H1 (cell line): ENCODE data around the gene CALCR. TPM values are rescaled to one million over a fixed set of nuclear protein-coding genes. Genes with fewer than 3 reads are reported as not detected.

Experiments used
- CTCF ChIA-PET: fragments of 300-600 bp; sonication (Branson Sonifier 250); formaldehyde crosslinking; loops from one replicate; lab custom pipeline; 2021; ENCODE audit not compliant: partially characterized antibody; lab: Charles Lee
- POLR2A ChIA-PET: fragments of 300-600 bp; sonication (Branson Sonifier 250); formaldehyde crosslinking; loops from one replicate; lab custom pipeline; 2021; ENCODE audit warnings: inconsistent platforms; ENCODE audit not compliant: partially characterized antibody; lab: Charles Lee
- DNase-seq, 2 experiments: peaks; one replicate each; pipeline versions ENCODE4 v3.0.0 to v3.0.0-alpha.2; 2010 to 2022; ENCODE audit warnings: low spot score in 2 of 2, low read depth in 1 of 2, mixed read lengths in 1 of 2
- FAIRE-seq: peaks from 2 replicates; lab custom pipeline; 2011; peaks lifted over from hg19 to GRCh38; lab: Jason Lieb, UNC
- H2AFZ ChIP-seq: 2 replicates; pipeline ENCODE4 v1.8.1; 2012; ENCODE audit warnings: low read length, inconsistent platforms
- H2AK5ac ChIP-seq: 2 replicates; pipeline ENCODE4 v1.6.1; 2013; ENCODE audit warnings: low read depth, low read length
- H2BK120ac ChIP-seq: replicated peaks from 2 replicates; pipeline ENCODE3; 2013; ENCODE audit warnings: low read depth, low read length, inconsistent platforms
- H2BK12ac ChIP-seq: 2 replicates; pipeline ENCODE4 v1.6.1; 2013; ENCODE audit warnings: low read depth, low read length
- H2BK15ac ChIP-seq: 2 replicates; pipeline ENCODE4 v1.6.1; 2013; ENCODE audit warnings: low read length
- H2BK20ac ChIP-seq: 2 replicates; pipeline ENCODE4 v1.6.1; 2013; ENCODE audit warnings: low read length
- H2BK5ac ChIP-seq: 2 replicates; pipeline ENCODE4 v1.6.1; 2013; ENCODE audit warnings: low read depth, low read length
- H3K14ac ChIP-seq: 2 replicates; pipeline ENCODE4 v1.6.1; 2013; ENCODE audit warnings: inconsistent platforms; ENCODE audit not compliant: insufficient read length
- H3K18ac ChIP-seq: 2 replicates; pipeline ENCODE4 v1.6.1; 2013; ENCODE audit warnings: low read length; ENCODE audit errors: extremely low read depth
- H3K23ac ChIP-seq: 2 replicates; pipeline ENCODE4 v1.6.1; 2013; ENCODE audit warnings: inconsistent platforms; ENCODE audit not compliant: insufficient read length
- H3K23me2 ChIP-seq: 2 replicates; pipeline ENCODE4 v1.6.1; 2013; ENCODE audit warnings: low read depth, low read length
- H3K27ac ChIP-seq: 2 replicates; pipeline ENCODE4 v1.6.1; 2011; ENCODE audit warnings: low read depth, low read length, inconsistent platforms
- H3K27me3 ChIP-seq, 4 experiments: replicated peaks in 1 of 4; 1 replicate in 1 of 4; 2 replicates in 3 of 4; pipeline versions ENCODE4 v1.6.1 to v1.8.1; 2011 to 2013; ENCODE audit warnings: low read length in 3 of 4, mild to moderate bottlenecking in 3 of 4, inconsistent platforms in 2 of 4, mixed read lengths in 2 of 4, moderate library complexity in 1 of 4; ENCODE audit not compliant: control insufficient read depth in 3 of 4, insufficient read depth in 3 of 4; ENCODE audit errors: extremely low read depth in 1 of 4
- H3K36me3 ChIP-seq, 4 experiments: 2 replicates each; pipeline versions ENCODE4 v1.6.1 to v1.8.1; 2011 to 2013; ENCODE audit warnings: mild to moderate bottlenecking in 4 of 4, low read length in 3 of 4, moderate library complexity in 2 of 4, control low read depth in 1 of 4, inconsistent platforms in 1 of 4; ENCODE audit not compliant: insufficient read depth in 4 of 4, control insufficient read depth in 2 of 4
- H3K4ac ChIP-seq: replicated peaks from 2 replicates; pipeline ENCODE3; 2013; ENCODE audit warnings: low read length, low read depth, mixed read lengths, inconsistent platforms; ENCODE audit not compliant: insufficient read length
- H3K4me1 ChIP-seq, 4 experiments: replicated peaks in 1 of 4; 1 replicate in 1 of 4; 2 replicates in 3 of 4; pipeline versions ENCODE4 v1.6.1 to v1.8.1; 2011 to 2013; ENCODE audit warnings: low read length in 3 of 4, inconsistent platforms in 2 of 4, mixed read lengths in 1 of 4; ENCODE audit not compliant: insufficient read depth in 4 of 4, control insufficient read depth in 3 of 4
- H3K4me2 ChIP-seq, 2 experiments: 2 replicates each; pipeline versions ENCODE4 v1.6.1 to v1.8.1; 2011 to 2013; ENCODE audit warnings: low read depth in 2 of 2, low read length in 2 of 2, control low read depth in 1 of 2, inconsistent platforms in 1 of 2, mild to moderate bottlenecking in 1 of 2; ENCODE audit not compliant: insufficient read depth in 1 of 2
- H3K4me3 ChIP-seq, 4 experiments: fragments of 200-600, 300-600 bp in 1 of 4; sonication (generic), shearing (Covaris generic), sonication (Bioruptor Twin) in 1 of 4; 2 replicates each; pipeline versions ENCODE4 v1.5.1 to v1.8.1; 2011 to 2016; ENCODE audit warnings: low read length in 4 of 4, low read depth in 3 of 4, control low read depth in 2 of 4, inconsistent platforms in 2 of 4, mild to moderate bottlenecking in 2 of 4, mixed read lengths in 1 of 4, moderate library complexity in 1 of 4; ENCODE audit not compliant: insufficient read depth in 2 of 4; ENCODE audit errors: extremely low read depth in 1 of 4
- H3K56ac ChIP-seq: replicated peaks from 2 replicates; pipeline ENCODE3; 2013; ENCODE audit warnings: low read depth, mild to moderate bottlenecking, mixed read lengths, low read length, inconsistent platforms; ENCODE audit not compliant: insufficient read length
- H3K79me1 ChIP-seq: 2 replicates; pipeline ENCODE4 v1.6.1; 2013; ENCODE audit warnings: low read depth, low read length, control low read depth
- H3K79me2 ChIP-seq, 2 experiments: 2 replicates each; pipeline versions ENCODE4 v1.6.1 to v1.8.1; 2012 to 2013; ENCODE audit warnings: low read length in 2 of 2, mild to moderate bottlenecking in 2 of 2, inconsistent platforms in 1 of 2; ENCODE audit not compliant: insufficient read depth in 2 of 2, control insufficient read depth in 1 of 2
- H3K9ac ChIP-seq, 4 experiments: replicated peaks in 1 of 4; 1 replicate in 1 of 4; 2 replicates in 3 of 4; pipeline versions ENCODE4 v1.6.1 to v1.8.1; 2011 to 2013; ENCODE audit warnings: low read depth in 3 of 4, low read length in 3 of 4, control low read depth in 2 of 4, mild to moderate bottlenecking in 2 of 4, moderate library complexity in 2 of 4, inconsistent platforms in 1 of 4; ENCODE audit errors: extremely low read depth in 1 of 4
- H3K9me3 ChIP-seq, 2 experiments: 2 replicates each; pipeline versions ENCODE4 v1.6.1 to v1.8.1; 2012 to 2013; ENCODE audit warnings: mild to moderate bottlenecking in 2 of 2, moderate library complexity in 2 of 2, control low read depth in 1 of 2, inconsistent platforms in 1 of 2, low read depth in 1 of 2, low read length in 1 of 2, mixed read lengths in 1 of 2; ENCODE audit not compliant: insufficient read depth in 2 of 2
- H4K20me1 ChIP-seq, 2 experiments: replicated peaks in 1 of 2; 2 replicates each; pipeline versions ENCODE3 to v1.8.1; 2011 to 2013; ENCODE audit warnings: inconsistent platforms in 2 of 2, low read length in 2 of 2, mild to moderate bottlenecking in 1 of 2; ENCODE audit not compliant: insufficient read depth in 2 of 2, control insufficient read depth in 1 of 2
- H4K5ac ChIP-seq: 2 replicates; pipeline ENCODE4 v1.6.1; 2013; ENCODE audit warnings: low read length, low read depth, mixed read lengths, inconsistent platforms; ENCODE audit not compliant: insufficient read length
- H4K8ac ChIP-seq: 2 replicates; pipeline ENCODE4 v1.8.0; 2013; ENCODE audit warnings: mild to moderate bottlenecking, moderate library complexity, low read length, inconsistent platforms; ENCODE audit not compliant: insufficient read depth; ENCODE audit errors: extremely low read depth
- H4K91ac ChIP-seq: replicated peaks from 2 replicates; pipeline ENCODE3; 2013; ENCODE audit warnings: low read length, mixed read lengths, inconsistent platforms; ENCODE audit not compliant: insufficient read length
- BACH1 ChIP-seq: IDR thresholded peaks from 2 replicates; pipeline ENCODE4 v1.6.1; 2012; ENCODE audit warnings: low read length, improper control_type of control experiment
- KDM1A ChIP-seq: fragments of 200-600, 300-600 bp; sonication (generic); IDR thresholded peaks from 2 replicates; pipeline ENCODE4 v1.7.1; 2016; ENCODE audit warnings: mild to moderate bottlenecking, low read length, borderline replicate concordance
- PHF8 ChIP-seq: fragments of 200-600 bp; sonication (generic); conservative IDR thresholded peaks from 2 replicates; pipeline ENCODE4 v1.7.1; 2012; ENCODE audit warnings: low read depth, mild to moderate bottlenecking, inconsistent platforms, low read length, moderate library complexity
- POLR2A ChIP-seq, 2 experiments: IDR thresholded peaks; 1 replicate in 1 of 2; 2 replicates in 1 of 2; pipeline ENCODE4 v1.6.1; 2011; ENCODE audit warnings: low read depth in 2 of 2, low read length in 2 of 2, mild to moderate bottlenecking in 2 of 2; ENCODE audit errors: control extremely low read depth in 1 of 2
- TBP ChIP-seq: IDR thresholded peaks from 2 replicates; pipeline ENCODE4 v1.6.1; 2011; ENCODE audit warnings: low read depth, low read length, improper control_type of control experiment
- WGBS, 2 experiments: shearing (Covaris generic) in 1 of 2; methylation state at CpG; one replicate each; pipeline versions ENCODE4 v1.1.6 to v1.1.7; 2013 to 2015; ENCODE audit warnings: low lambda C conversion rate in 2 of 2, mixed read lengths in 2 of 2, inconsistent platforms in 1 of 2, low coverage in 1 of 2, missing lambda C conversion rate in 1 of 2; ENCODE audit not compliant: insufficient replicate concordance in 2 of 2, insufficient coverage in 1 of 2, insufficient read length in 1 of 2; ENCODE audit errors: extremely low coverage in 1 of 2, missing lambda C conversion rate in 1 of 2; 5-methylcytosine and 5-hydroxymethylcytosine counted together
- polyA plus RNA-seq, 7 experiments: library from polyadenylated mRNA; depleted of rRNA in 3 of 7; stranded (reverse) in 5 of 7; unstranded in 2 of 7; fragments of >200 nt in 5 of 7; fragments of 200-250 nt in 2 of 7; gene quantifications; 1 replicate in 5 of 7; 2 replicates in 1 of 7; 4 replicates in 1 of 7; pipeline versions ENCODE4 v1.2.1 to v1.2.3, GENCODE V29; 2011 to 2013; ENCODE audit warnings: missing spikeins in 2 of 7, mixed read lengths in 2 of 7
- total RNA-seq: library from RNA; stranded (reverse); fragmentation: NEBNext Ultra II Directional; extraction: Animal tissue kit (Norgen Biotek cat#: 25700); gene quantifications from 2 replicates; pipeline ENCODE4 v1.2.1, GENCODE V29; 2021
- TF ChIP-seq, protein P1 (sequence below): IDR thresholded peaks from 2 replicates; pipeline ENCODE4 v1.6.1; 2011; ENCODE audit warnings: low read length, improper control_type of control experiment
- TF ChIP-seq, protein P2 (sequence below): IDR thresholded peaks from 2 replicates; pipeline ENCODE4 v1.6.1; 2012; ENCODE audit warnings: low read length, inconsistent platforms

CALCR gene
- total and polyA plus RNA-seq, 2 of the 8 experiments (the other 6 are each of a cell fraction or from before 2014, with no cell fraction given): 1.0 to 3.6 TPM

DNA sequence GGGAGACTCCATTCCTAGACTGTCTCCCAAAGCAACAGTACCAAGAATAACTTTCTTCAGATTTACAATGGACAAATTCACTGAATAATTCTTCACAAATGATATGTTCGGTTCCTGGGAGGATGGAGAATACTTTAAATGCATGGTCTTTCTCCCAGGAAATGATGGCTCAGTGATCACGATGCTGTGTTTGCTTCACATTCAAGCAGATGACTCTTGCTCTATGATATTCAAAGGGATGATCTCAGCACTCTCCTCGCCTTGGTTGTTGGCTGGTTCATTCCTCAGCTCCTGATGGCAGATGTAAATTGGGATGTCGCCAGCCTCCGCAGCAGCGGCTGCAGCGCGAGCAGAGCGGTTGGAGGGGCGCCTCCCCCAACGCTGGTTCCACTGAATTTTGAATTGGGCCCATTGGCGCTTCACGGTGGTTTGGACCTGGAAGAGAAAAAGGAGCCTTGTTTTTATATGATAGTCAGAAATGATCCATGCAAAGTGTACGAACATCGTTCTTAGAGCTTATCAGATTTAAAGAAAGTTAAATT, 148.3 kb downstream of the CALCR start:
- Histone ChIP-seq H2BK12ac (no peak overlapping the region), H4K91ac (no peak overlapping the region), H2BK15ac (no peak overlapping the region), H2BK120ac (no peak overlapping the region), H3K9ac (no peak overlapping the region), H2BK20ac (no peak overlapping the region; the same call in 1 of the 2 replicates), H3K27ac (no peak overlapping the region), H3K18ac (no peak overlapping the region), H4K5ac (no peak overlapping the region), H3K4ac (no peak overlapping the region), H2AK5ac (no peak overlapping the region), H3K56ac (no peak overlapping the region), H3K4me3 (no peak overlapping the region), H3K23ac (no peak overlapping the region), H2AFZ (no peak overlapping the region), H3K36me3 (no peaks in the 10 kb centered on the region), H3K14ac (no peak overlapping the region), H3K27me3 (no peaks in the 10 kb centered on the region), H2BK5ac (no peak overlapping the region), H3K9me3 (no peaks in the 10 kb centered on the region; a peak in 1 of 4 replicates), H3K23me2 (no peaks in the 10 kb centered on the region; the same call in 1 of the 2 replicates), H4K20me1 (no peaks in the 10 kb centered on the region), H3K79me1 (no peaks in the 10 kb centered on the region), H4K8ac (no peak overlapping the region; the same call in 1 of the 2 replicates), H3K4me2 (no peak overlapping the region), H3K4me1 (no peaks in the 10 kb centered on the region), H3K79me2 (no peaks in the 10 kb centered on the region)
- DNase-seq (no peak), FAIRE-seq (no peak)
- WGBS, 2 experiments: 91% methylated on average over 15 of the region's 15 CpGs; no CpG with 5 or more reads in 1 of the 2 experiments
- ChIA-PET POLR2A (no interaction called here), CTCF (interaction anchor here (1.2 to 1.9 kb wide), 2 partner anchors 12 to 16 kb away, joined by 3 to 5 read pairs; no protein-coding TSS in a partner anchor)
- TF ChIP-seq BACH1 (no peak), KDM1A (no peak), PHF8 (no peak), POLR2A (IDR thresholded peaks at IDR 0.05; ENCODE audit: control extremely low read depth in 1 of 2, low read depth in 2 of 2, low read length in 2 of 2) (no peak), TBP (no peak)
- TF ChIP-seq, protein P1, sequence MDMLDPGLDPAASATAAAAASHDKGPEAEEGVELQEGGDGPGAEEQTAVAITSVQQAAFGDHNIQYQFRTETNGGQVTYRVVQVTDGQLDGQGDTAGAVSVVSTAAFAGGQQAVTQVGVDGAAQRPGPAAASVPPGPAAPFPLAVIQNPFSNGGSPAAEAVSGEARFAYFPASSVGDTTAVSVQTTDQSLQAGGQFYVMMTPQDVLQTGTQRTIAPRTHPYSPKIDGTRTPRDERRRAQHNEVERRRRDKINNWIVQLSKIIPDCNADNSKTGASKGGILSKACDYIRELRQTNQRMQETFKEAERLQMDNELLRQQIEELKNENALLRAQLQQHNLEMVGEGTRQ: no peak
- TF ChIP-seq, protein P2, sequence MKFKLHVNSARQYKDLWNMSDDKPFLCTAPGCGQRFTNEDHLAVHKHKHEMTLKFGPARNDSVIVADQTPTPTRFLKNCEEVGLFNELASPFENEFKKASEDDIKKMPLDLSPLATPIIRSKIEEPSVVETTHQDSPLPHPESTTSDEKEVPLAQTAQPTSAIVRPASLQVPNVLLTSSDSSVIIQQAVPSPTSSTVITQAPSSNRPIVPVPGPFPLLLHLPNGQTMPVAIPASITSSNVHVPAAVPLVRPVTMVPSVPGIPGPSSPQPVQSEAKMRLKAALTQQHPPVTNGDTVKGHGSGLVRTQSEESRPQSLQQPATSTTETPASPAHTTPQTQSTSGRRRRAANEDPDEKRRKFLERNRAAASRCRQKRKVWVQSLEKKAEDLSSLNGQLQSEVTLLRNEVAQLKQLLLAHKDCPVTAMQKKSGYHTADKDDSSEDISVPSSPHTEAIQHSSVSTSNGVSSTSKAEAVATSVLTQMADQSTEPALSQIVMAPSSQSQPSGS: no peak
